Measurements from ENCODE around the gene SH2D7. TPM values are rescaled to one million over a fixed set of nuclear protein-coding genes. Genes with fewer than 3 reads are reported as not detected.

SH2D7 gene
- polyA plus RNA-seq, 2 of the 4 experiments (the other 2 are of a cell fraction): not detected

DNA sequence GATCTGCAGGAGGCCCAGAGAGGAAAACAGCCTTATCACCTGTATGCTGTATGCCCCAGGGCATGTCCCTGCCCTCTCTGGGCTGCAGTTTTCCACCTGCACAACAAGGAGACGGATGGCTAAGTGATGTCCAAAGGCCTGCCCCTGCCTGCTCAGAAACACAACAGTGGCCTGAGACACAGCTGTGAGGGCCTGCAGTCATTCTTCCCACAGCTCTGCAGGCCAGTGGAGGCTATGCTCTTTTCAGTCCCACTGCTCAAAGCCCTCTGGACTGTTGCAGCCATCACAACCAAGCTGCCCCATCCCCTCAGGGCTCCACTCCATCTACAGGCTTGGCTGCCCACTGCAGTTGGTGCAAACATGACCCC lies 9.6 kb upstream of the SH2D7 start (continued):
- no peak for TF ChIP-seq NFE2L2 (conservative IDR thresholded peaks at IDR 0.05; ENCODE audit: low read length)
- no peak for TF ChIP-seq TFCP2L1 (CRISPR knock-in tag; IDR thresholded peaks at IDR 0.05)
- TF ChIP-seq, protein P1, sequence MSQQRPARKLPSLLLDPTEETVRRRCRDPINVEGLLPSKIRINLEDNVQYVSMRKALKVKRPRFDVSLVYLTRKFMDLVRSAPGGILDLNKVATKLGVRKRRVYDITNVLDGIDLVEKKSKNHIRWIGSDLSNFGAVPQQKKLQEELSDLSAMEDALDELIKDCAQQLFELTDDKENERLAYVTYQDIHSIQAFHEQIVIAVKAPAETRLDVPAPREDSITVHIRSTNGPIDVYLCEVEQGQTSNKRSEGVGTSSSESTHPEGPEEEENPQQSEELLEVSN (IDR thresholded peaks at IDR 0.05; ENCODE audit: borderline replicate concordance, low read depth): no peak
- TF ChIP-seq, protein P2, sequence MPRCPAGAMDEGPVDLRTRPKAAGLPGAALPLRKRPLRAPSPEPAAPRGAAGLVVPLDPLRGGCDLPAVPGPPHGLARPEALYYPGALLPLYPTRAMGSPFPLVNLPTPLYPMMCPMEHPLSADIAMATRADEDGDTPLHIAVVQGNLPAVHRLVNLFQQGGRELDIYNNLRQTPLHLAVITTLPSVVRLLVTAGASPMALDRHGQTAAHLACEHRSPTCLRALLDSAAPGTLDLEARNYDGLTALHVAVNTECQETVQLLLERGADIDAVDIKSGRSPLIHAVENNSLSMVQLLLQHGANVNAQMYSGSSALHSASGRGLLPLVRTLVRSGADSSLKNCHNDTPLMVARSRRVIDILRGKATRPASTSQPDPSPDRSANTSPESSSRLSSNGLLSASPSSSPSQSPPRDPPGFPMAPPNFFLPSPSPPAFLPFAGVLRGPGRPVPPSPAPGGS (IDR thresholded peaks at IDR 0.05): no peak
- TF ChIP-seq, protein P3, sequence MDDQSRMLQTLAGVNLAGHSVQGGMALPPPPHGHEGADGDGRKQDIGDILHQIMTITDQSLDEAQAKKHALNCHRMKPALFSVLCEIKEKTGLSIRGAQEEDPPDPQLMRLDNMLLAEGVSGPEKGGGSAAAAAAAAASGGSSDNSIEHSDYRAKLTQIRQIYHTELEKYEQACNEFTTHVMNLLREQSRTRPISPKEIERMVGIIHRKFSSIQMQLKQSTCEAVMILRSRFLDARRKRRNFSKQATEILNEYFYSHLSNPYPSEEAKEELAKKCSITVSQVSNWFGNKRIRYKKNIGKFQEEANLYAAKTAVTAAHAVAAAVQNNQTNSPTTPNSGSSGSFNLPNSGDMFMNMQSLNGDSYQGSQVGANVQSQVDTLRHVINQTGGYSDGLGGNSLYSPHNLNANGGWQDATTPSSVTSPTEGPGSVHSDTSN (IDR thresholded peaks at IDR 0.05): no peak

DNA sequence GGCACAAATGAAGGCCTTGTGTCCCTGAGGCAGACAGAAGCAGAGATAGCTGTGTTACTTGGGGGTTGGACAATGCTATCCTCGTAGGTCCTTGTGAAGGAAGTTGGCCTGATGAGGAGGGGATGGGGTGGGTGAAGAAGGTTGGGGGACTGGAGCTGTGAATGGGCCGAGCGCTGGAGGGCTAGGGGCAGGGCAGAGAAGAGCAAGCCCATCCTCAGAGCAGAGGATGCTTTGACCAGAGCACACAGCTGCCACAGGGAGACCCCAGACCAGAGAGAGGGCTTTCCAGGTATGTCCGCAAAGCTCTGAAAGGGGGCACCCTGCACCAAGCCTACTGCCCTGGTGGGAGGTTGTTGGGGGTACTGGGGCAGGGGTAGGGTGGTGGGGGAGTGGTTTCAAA lies 9.2 kb upstream of the SH2D7 start:
- POLR2A ChIA-PET: interaction anchor here (1.0 kb wide), 1 partner anchor 13 kb away, joined by 6 read pairs; no protein-coding TSS in a partner anchor
- Histone ChIP-seq H3K27ac (no peak overlapping the region), H3K4me3 (no peak overlapping the region), H3K4me2 (no peak overlapping the region), H3K4me1 (0 out of 3 replicates have a peak, but pooled peaks cover under 1% of the 10 kb centered on the region), H3K9me3 (no peaks in the 10 kb centered on the region)
- ATAC-seq (no peak), DNase-seq (ENCODE audit: low read depth in 1 of 2, low spot score in 1 of 2) (no peak), FAIRE-seq (no peak)
- CTCF ChIA-PET: interaction anchor here (0.9 to 8.2 kb wide), 8 partner anchors 11 to 157 kb away, joined by 3 to 57 read pairs (median 5); no protein-coding TSS in a partner anchor
- TF ChIP-seq, protein P4, sequence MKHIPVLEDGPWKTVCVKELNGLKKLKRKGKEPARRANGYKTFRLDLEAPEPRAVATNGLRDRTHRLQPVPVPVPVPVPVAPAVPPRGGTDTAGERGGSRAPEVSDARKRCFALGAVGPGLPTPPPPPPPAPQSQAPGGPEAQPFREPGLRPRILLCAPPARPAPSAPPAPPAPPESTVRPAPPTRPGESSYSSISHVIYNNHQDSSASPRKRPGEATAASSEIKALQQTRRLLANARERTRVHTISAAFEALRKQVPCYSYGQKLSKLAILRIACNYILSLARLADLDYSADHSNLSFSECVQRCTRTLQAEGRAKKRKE (CRISPR knock-in tag; IDR thresholded peaks at IDR 0.05; ENCODE audit: low read depth): no peak
- TF ChIP-seq FOSL2 (IDR thresholded peaks at IDR 0.05) (no peak), FOSL2 (CRISPR knock-in tag; IDR thresholded peaks at IDR 0.05) (no peak), NPAS2 (CRISPR knock-in tag; IDR thresholded peaks at IDR 0.05; ENCODE audit: borderline replicate concordance) (no peak), HDAC2 (IDR thresholded peaks at IDR 0.05) (no peak), PHF8 (IDR thresholded peaks at IDR 0.05; ENCODE audit: borderline replicate concordance, low read depth) (no peak), POLR2AphosphoS2 (conservative IDR thresholded peaks at IDR 0.05; ENCODE audit: low read length) (no peak), JUN (IDR thresholded peaks at IDR 0.05) (no peak), EHMT2 (IDR thresholded peaks at IDR 0.05; ENCODE audit: low read depth) (no peak), ZNF302 (CRISPR knock-in tag; IDR thresholded peaks at IDR 0.05) (no peak), CBX8 (IDR thresholded peaks at IDR 0.05) (no peak)
- TF ChIP-seq, protein P5, sequence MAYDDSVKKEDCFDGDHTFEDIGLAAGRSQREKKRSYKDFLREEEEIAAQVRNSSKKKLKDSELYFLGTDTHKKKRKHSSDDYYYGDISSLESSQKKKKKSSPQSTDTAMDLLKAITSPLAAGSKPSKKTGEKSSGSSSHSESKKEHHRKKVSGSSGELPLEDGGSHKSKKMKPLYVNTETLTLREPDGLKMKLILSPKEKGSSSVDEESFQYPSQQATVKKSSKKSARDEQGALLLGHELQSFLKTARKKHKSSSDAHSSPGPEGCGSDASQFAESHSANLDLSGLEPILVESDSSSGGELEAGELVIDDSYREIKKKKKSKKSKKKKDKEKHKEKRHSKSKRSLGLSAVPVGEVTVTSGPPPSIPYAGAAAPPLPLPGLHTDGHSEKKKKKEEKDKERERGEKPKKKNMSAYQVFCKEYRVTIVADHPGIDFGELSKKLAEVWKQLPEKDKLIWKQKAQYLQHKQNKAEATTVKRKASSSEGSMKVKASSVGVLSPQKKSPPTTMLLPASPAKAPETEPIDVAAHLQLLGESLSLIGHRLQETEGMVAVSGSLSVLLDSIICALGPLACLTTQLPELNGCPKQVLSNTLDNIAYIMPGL (CRISPR knock-in tag; IDR thresholded peaks at IDR 0.05; ENCODE audit: borderline replicate concordance): no peak
- TF ChIP-seq, protein P6, sequence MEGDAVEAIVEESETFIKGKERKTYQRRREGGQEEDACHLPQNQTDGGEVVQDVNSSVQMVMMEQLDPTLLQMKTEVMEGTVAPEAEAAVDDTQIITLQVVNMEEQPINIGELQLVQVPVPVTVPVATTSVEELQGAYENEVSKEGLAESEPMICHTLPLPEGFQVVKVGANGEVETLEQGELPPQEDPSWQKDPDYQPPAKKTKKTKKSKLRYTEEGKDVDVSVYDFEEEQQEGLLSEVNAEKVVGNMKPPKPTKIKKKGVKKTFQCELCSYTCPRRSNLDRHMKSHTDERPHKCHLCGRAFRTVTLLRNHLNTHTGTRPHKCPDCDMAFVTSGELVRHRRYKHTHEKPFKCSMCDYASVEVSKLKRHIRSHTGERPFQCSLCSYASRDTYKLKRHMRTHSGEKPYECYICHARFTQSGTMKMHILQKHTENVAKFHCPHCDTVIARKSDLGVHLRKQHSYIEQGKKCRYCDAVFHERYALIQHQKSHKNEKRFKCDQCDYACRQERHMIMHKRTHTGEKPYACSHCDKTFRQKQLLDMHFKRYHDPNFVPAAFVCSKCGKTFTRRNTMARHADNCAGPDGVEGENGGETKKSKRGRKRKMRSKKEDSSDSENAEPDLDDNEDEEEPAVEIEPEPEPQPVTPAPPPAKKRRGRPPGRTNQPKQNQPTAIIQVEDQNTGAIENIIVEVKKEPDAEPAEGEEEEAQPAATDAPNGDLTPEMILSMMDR (IDR thresholded peaks at IDR 0.05): no peak
- TF ChIP-seq, protein P3 (IDR thresholded peaks at IDR 0.05): no peak
- WGBS (ENCODE audit: missing lambda C conversion rate): 83% methylated on average over 4 of the region's 4 CpGs

Measured in A549 (cell line).